Stimulated activated naive CD4-positive, alpha-beta T cell treated with Interleukin-2 at 50 U/mL for 16 hours (primary cell): ENCODE results near the gene KMT2A.
"Not testable (repeated sequence)": the region's sequence is repeated elsewhere in the genome, so short reads cannot be mapped to it uniquely, and the experiment has no call there.

ENCODE experiments used
- DNase-seq: peaks from one replicate; lab custom pipeline; 2025; lab: John Stamatoyannopoulos, UW

Gene KMT2A

GRCh38 chr11:118533769-118534729 is 97.8 kb downstream of the KMT2A start:
- DNase-seq: no peak

DNA sequence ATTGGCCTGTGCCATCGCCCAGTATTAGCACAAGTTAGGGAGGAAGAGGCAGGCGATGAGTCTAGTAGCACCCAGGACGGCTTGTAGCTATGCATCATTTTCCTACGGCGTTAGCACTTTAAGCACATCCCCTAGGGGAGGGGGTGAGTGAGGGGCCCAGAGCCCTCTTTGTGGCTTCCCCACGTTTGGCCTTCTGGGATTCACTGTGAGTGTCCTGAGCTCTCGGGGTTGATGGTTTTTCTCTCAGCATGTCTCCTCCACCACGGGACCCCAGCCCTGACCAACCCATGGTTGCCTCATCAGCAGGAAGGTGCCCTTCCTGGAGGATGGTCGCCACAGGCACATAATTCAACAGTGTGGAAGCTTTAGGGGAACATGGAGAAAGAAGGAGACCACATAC is 99.0 kb downstream of the KMT2A start:
- DNase-seq: no peak

DNA sequence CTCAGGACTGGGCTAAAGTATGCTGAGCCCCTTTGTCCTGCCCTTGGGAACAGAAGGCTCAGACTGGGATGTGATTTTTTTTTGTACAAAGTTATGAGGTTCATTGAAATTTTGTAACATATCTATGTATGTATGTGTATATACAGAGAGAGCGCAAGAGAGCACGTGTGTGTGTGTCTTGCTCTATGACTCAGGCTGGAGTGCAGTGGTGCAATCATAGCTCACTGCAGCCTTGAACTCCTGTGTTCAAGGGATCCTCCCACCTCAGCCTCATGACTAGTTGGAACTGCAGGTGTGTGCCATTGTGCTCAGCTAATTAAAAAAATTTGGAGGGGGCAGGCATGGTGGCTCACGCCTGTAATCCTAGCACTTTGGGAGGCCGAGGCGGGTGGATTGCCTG is 100.4 kb downstream of the KMT2A start:
- no peak for DNase-seq

GRCh38 chr11:118537409-118537980 is 101.2 kb downstream of the KMT2A start:
- DNase-seq: no peak

DNA sequence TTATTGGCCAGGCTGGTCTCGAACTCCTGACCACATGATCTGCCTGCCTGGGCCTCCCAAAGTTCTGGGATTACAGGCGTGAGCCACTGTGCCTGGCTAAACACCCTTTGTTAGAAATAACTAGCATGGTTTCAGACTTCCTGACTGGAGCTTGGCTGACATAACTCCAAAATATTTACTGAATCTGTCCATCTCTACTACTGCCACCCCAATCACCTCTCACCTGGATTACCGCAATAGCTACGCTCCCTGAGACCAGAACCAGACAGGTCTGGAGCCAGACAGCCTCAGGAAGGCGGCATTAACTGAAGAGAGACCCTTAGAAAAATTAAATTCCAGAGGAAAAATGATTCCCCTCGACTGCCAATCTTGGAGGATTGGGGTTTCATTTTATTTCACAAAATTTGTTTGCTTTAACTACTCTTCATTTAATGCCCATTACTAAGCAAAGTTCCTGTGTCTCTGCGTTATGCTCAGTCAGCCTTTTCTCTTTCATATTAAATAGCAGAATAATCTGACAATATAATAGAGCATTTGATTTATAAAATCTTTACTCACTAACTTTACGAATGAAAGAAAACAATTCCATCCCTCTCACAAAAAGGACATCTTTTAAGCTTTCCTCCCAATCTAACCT is 107.8 kb downstream of the KMT2A start:
- no peak for DNase-seq

DNA sequence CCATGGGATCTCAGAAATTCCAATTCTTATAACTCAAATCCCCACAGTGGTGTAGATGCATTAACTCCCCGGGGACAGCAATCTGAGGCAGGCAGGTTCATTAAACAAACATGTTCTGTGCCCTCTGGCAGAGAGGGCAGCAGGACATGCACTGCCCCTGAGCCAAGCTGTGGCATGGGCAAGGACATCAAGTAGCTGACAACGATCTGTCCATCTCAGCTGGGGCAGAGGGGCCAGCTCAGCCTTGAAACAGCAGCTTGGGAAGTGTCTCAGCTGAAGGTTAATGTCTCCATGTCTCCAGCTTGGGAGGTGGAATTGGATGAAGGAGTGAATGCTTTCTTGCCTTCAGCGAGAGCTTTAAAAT is 108.3 kb downstream of the KMT2A start:
- no peak for DNase-seq

GRCh38 chr11:118545533-118545932 is 109.2 kb downstream of the KMT2A start:
- no peak for DNase-seq

GRCh38 chr11:118547132-118547531 is 110.8 kb downstream of the KMT2A start:
- no peak for DNase-seq

- DNase-seq: no peak
Measured at GRCh38 chr11:118552341-118552740, 116.0 kb downstream of the KMT2A start.

GRCh38 chr11:118560806-118561205 is 124.5 kb downstream of the KMT2A start:
- no peak for DNase-seq

GRCh38 chr11:118565051-118565450 is 128.8 kb downstream of the KMT2A start:
- DNase-seq: no peak

- no peak for DNase-seq
Measured at GRCh38 chr11:118569670-118570069, 133.4 kb downstream of the KMT2A start.

DNA sequence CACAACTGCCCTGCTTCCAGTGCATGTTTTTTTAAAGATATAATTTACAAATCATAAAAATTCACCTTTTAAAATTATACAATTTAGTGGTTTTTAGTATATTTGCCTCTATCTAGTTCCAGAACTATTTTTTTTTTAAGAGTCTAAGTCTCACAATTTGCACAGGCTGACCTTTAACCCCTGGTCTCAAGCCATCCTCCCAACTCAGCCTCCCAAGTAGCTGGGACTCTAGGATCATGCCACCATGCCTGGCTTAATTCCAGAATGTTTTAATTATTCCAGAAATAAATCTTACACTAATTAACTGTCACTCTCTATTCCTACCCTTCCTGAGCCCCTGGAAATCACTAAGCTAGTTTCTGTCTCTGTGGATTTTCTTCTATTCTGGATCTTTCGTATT is 134.5 kb downstream of the KMT2A start:
- no peak for DNase-seq

GRCh38 chr11:118571701-118572060 is 135.4 kb downstream of the KMT2A start:
- not testable (repeated sequence) for DNase-seq

DNA sequence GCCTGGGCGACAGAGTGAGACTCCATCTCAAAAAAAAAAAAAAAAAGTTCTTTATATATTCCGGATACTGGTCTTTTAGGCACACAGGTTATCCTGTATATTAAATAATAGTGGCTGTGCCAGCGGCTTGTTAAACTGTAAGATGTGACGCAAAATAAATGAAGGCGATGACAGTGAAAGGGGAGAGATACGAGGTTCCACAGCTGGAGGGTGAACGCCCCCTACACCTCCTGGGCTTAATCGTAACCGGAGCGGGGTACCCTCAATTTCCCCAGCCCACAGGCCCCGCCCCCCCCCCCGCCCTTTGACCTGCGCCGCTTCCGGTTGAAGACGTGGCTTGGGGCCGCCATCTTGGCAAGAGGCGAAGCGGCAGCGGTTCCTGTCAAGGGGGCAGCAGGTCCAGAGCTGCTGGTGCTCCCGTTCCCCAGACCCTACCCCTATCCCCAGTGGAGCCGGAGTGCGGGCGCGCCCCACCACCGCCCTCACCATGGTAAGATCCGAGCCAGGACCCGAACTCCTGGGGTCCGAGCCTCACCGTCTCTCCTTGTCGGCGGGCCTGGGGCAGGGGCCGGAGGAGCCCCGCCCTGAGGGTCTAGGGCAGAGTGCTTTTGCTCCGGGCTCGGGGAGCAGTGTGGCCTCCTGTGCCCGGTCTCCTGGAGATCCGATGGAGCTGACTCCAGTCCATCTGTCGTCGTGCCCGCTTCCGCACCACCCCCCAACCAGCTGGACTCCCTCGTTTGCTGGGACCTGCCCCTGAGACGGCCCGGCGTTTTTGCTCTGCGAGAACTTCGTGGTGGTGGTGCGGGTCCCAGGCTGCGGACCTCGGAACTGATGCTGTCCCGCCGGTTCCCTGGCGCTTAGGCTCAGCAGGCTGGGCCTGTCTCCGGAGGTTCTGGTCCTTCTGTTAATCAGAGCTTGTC is 136.0 kb downstream of the KMT2A start, which contains the start of gene ARCN1:
Gene ARCN1, plus strand, starts transcription at position 349 of the 920 bp plus-strand sequence. Its CDS starts 139 bp downstream, at position 488.
- DNase-seq: peak; percentile 87

- DNase-seq: no peak
Measured at GRCh38 chr11:118572981-118573550, 136.8 kb downstream of the KMT2A start.

GRCh38 chr11:118574636-118575035 is 138.3 kb downstream of the KMT2A start:
- DNase-seq: no peak
